Osteocyte (in vitro differentiated cells): Measurements from ENCODE around the gene ANKRD29. TPM values are rescaled to one million over a fixed set of nuclear protein-coding genes. Genes with fewer than 3 reads are reported as not detected.

ENCODE experiments used
- DNase-seq: peaks from one replicate; pipeline ENCODE4 v3.0.0; 2021; ENCODE audit warnings: mixed read lengths; ENCODE audit not compliant: unreplicated experiment; ENCODE audit errors: extremely low spot score
- H3K27ac Mint-ChIP-seq: one replicate; pipeline ENCODE4 v1.8.0; 2021; ENCODE audit warnings: mild to moderate bottlenecking, mixed read lengths; ENCODE audit not compliant: unreplicated experiment
- H3K27me3 Mint-ChIP-seq: one replicate; pipeline ENCODE4 v1.8.0; 2021; ENCODE audit warnings: mixed read lengths; ENCODE audit not compliant: unreplicated experiment
- H3K36me3 Mint-ChIP-seq: one replicate; pipeline ENCODE4 v1.8.0; 2021; ENCODE audit warnings: mixed read lengths; ENCODE audit not compliant: unreplicated experiment
- H3K4me1 Mint-ChIP-seq: one replicate; pipeline ENCODE4 v1.8.0; 2021; ENCODE audit warnings: mixed read lengths; ENCODE audit not compliant: unreplicated experiment
- H3K4me3 Mint-ChIP-seq: one replicate; pipeline ENCODE4 v1.8.0; 2021; ENCODE audit warnings: mild to moderate bottlenecking, moderate library complexity, mixed read lengths; ENCODE audit not compliant: unreplicated experiment
- H3K9me3 Mint-ChIP-seq: one replicate; pipeline ENCODE4 v1.8.0; 2021; ENCODE audit warnings: mixed read lengths; ENCODE audit not compliant: unreplicated experiment
- total RNA-seq: library from RNA; stranded (reverse); gene quantifications from 2 replicates; pipeline ENCODE4 v1.2.1, GENCODE V29; 2021
- TF ChIP-seq, protein P1 (sequence below): fragments of 200-600 bp; sonication (generic); IDR thresholded peaks from 2 replicates; pipeline ENCODE4 v1.5.0; 2021; ENCODE audit warnings: antibody characterized with exemption, mild to moderate bottlenecking, moderate library complexity

The ANKRD29 gene
- total RNA-seq, 1 donor from 2014 or later, result not detected

DNA sequence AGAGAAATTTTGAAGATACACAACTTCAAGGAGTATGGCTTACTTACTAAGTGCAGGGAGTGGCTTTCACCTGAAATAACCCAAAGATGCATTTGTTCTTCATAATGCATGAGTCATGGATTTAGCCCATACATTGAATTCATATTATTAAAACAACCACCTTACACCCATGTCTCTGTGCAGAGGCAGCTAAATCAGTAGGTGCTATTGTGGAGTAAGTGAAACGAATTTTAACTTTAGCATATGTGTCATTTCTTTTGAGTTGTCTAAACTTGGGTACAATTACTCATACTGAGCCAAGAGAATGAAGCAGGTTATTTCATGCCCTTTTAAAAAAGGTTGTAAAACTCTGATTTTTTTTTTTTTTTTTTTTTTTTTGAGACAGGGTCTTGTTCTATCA lies 11.0 kb upstream of the ANKRD29 start:
- TF ChIP-seq, protein P1, sequence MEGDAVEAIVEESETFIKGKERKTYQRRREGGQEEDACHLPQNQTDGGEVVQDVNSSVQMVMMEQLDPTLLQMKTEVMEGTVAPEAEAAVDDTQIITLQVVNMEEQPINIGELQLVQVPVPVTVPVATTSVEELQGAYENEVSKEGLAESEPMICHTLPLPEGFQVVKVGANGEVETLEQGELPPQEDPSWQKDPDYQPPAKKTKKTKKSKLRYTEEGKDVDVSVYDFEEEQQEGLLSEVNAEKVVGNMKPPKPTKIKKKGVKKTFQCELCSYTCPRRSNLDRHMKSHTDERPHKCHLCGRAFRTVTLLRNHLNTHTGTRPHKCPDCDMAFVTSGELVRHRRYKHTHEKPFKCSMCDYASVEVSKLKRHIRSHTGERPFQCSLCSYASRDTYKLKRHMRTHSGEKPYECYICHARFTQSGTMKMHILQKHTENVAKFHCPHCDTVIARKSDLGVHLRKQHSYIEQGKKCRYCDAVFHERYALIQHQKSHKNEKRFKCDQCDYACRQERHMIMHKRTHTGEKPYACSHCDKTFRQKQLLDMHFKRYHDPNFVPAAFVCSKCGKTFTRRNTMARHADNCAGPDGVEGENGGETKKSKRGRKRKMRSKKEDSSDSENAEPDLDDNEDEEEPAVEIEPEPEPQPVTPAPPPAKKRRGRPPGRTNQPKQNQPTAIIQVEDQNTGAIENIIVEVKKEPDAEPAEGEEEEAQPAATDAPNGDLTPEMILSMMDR, result no peak
- Mint-ChIP-seq H3K4me3 (no peak overlapping the region), H3K4me1 (no peaks in the 10 kb centered on the region), H3K27ac (no peak overlapping the region), H3K9me3 (no peaks in the 10 kb centered on the region), H3K36me3 (no peaks in the 10 kb centered on the region), H3K27me3 (peaks cover 61% of the 10 kb centered on the region)
- DNase-seq, result no peak

DNA sequence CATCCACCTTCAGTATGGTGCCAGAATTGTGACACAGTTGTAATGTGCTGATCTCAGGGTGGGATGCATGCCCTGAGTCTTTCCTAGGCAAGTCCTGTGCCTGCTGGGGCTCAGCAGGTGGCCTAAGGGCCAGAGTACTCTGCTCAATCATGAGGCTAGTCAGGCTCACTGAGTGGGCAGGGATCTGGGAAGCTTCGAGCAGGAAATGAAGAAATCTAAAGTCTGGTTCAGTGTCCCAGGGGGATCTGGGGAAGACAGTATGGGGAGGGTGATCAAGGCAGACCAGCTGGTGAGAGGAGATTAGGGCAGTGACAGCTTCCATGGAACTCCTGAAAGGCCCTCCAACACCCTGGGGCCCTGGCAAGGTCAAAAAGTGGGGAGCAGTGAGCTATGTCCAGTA lies 8.9 kb upstream of the ANKRD29 start:
- Mint-ChIP-seq H3K4me3 (no peak overlapping the region), H3K27ac (no peak overlapping the region), H3K4me1 (no peaks in the 10 kb centered on the region), H3K27me3 (peaks cover 64% of the 10 kb centered on the region), H3K36me3 (no peaks in the 10 kb centered on the region), H3K9me3 (no peaks in the 10 kb centered on the region)
- DNase-seq, result no peak
- TF ChIP-seq, protein P1, result no peak

DNA sequence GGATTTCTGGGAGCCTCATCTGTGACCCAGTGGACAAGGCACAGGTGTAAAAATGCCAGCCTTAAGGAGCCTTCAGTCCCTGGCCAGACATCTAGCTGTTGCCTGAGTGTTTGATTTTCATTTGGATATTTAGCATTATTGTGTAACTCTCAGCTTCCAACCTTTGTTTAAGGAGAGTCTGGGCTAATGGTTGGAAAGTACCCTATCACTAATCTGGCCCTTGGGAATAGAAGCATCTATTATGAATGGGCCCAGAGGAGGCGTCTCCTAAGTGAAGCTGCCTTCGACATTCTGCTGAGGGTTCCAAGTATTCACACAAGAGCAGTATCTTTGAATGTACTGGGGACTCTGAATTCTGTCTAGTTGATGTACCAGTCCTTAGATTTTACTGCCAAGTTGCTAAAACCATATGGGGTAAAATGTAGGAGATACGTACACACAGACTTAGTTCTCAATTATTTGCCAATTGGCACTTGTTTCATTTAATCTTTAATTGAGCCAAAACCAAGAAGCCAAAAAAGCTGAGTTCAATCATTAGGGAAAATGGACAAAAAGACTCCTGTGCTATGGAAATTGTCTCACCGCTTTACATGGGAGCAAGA lies 7.2 kb upstream of the ANKRD29 start:
- no peaks in the 10 kb centered on the region for H3K9me3 Mint-ChIP-seq
- H3K27me3 Mint-ChIP-seq, result peaks cover 62% of the 10 kb centered on the region
- TF ChIP-seq, protein P1, result no peak
- DNase-seq, result no peak
- H3K36me3 Mint-ChIP-seq, result no peaks in the 10 kb centered on the region
- no peak overlapping the region for H3K4me3 Mint-ChIP-seq
- H3K4me1 Mint-ChIP-seq, result no peaks in the 10 kb centered on the region
- H3K27ac Mint-ChIP-seq, result no peak overlapping the region

DNA sequence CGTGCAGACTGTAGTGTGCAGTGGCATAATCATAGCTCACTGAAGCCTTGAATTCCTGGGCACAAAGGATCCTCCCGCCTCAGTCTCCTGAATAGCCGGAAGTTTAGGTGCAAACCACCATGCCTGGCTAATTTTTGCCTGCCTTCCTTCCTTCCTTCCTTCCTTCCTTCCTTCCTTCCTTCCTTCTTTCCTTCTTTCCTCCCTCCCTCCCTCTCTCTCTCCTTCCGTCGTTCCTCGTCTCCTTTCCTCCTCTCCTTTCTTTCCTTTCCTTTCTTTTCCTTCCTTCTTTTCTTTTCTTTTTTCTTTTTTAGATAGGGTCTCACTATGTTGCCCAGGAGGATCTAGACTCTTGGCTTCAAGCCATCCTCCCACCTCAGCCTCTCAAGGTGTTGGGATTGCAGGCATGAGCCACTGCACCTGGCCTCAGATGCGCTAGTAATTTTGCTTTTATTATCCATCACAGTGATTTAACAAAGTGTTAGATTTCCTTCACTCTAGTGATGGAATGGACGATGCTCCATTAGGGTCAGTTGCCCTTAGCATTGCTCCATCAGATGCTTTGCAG lies 6.6 kb upstream of the ANKRD29 start:
- Mint-ChIP-seq H3K4me1 (no peaks in the 10 kb centered on the region), H3K9me3 (no peaks in the 10 kb centered on the region), H3K27ac (no peak overlapping the region), H3K36me3 (no peaks in the 10 kb centered on the region), H3K4me3 (no peak overlapping the region), H3K27me3 (peaks cover 64% of the 10 kb centered on the region)
- no peak for DNase-seq
- TF ChIP-seq, protein P1, result no peak

DNA sequence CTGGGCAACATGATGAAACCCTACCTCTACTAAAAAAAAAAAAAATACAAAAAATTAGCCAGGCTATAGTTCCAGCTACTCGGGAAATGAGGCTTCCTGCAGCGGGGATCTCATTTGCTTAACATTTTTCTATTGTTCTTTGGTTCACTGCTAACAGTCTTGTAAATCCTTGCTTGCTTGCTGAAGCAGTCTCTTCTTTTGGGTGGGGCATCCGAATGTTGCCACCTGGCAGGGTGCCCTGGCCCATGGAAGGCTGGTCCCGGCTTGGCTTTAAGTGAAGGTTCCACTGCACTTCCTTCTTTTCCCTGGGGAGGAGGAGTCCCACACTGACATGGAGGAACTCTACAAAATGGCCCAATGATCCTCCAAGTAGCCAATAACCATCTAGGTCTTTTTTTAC lies 6.0 kb upstream of the ANKRD29 start:
- Mint-ChIP-seq H3K27me3 (peaks cover 60% of the 10 kb centered on the region), H3K27ac (no peak overlapping the region), H3K9me3 (no peaks in the 10 kb centered on the region), H3K4me3 (no peak overlapping the region), H3K36me3 (no peaks in the 10 kb centered on the region), H3K4me1 (no peaks in the 10 kb centered on the region)
- TF ChIP-seq, protein P1, result no peak
- DNase-seq, result no peak
